Measurements from ENCODE around the gene VOPP1.

Gene VOPP1

GRCh38 chr7:55556492-55556891 is 15.8 kb downstream of the VOPP1 start:
- Histone ChIP-seq H3K27ac (ENCODE audit: low read depth, low read length) (no peak overlapping the region), H3K4me1 (ENCODE audit: control insufficient read depth in 1 of 2, insufficient read depth in 2 of 2, low read length in 2 of 2) (peaks cover 43 to 60% of the 10 kb centered on the region in 2 donors), H3K4me3 (ENCODE audit: low read depth in 1 of 2, low read length in 2 of 2) (no peak overlapping the region), H3K9ac (ENCODE audit: low read depth in 1 of 2, low read length in 2 of 2) (no peak overlapping the region), H3K27me3 (ENCODE audit: control insufficient read depth in 1 of 2, insufficient read depth in 2 of 2, low read length in 2 of 2) (no peaks in the 10 kb centered on the region), H3K9me3 (ENCODE audit: control insufficient read depth in 1 of 2, low read length in 2 of 2) (no peaks in the 10 kb centered on the region), H3K36me3 (ENCODE audit: control insufficient read depth in 1 of 2, insufficient read depth in 2 of 2, low read length in 2 of 2) (no peaks in the 10 kb centered on the region)

DNA sequence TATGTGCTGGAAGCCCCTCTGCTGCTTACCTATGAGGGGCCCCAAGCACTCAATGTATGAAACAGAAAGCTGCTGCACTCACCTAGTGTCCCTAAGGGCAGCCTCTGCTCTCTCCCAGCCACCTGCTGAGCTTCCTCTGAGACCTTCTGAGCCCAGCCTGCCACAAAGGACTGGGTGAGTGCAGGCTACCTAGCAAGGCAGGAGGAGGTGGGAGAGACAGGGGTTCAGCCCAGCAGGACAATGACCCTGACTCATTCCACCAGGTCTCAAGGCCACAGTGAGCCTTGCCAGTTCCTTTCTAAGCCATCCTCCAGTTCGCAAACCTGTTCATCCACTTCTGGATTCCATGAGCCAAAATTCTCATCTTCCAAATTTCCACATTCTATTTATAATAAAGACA is 16.3 kb downstream of the VOPP1 start:
- H3K27me3 ChIP-seq (ENCODE audit: control insufficient read depth in 1 of 2, insufficient read depth in 2 of 2, low read length in 2 of 2): no peaks in the 10 kb centered on the region
- H3K9me3 ChIP-seq (ENCODE audit: control insufficient read depth in 1 of 2, low read length in 2 of 2): no peaks in the 10 kb centered on the region
- no peak overlapping the region for H3K27ac ChIP-seq (ENCODE audit: low read depth, low read length)
- H3K9ac ChIP-seq (ENCODE audit: low read depth in 1 of 2, low read length in 2 of 2): no peak overlapping the region
- no peak overlapping the region for H3K4me3 ChIP-seq (ENCODE audit: low read depth in 1 of 2, low read length in 2 of 2)
- H3K4me1 ChIP-seq (ENCODE audit: control insufficient read depth in 1 of 2, insufficient read depth in 2 of 2, low read length in 2 of 2): peaks cover 47 to 64% of the 10 kb centered on the region in 2 donors
- H3K36me3 ChIP-seq (ENCODE audit: control insufficient read depth in 1 of 2, insufficient read depth in 2 of 2, low read length in 2 of 2): no peaks in the 10 kb centered on the region

DNA sequence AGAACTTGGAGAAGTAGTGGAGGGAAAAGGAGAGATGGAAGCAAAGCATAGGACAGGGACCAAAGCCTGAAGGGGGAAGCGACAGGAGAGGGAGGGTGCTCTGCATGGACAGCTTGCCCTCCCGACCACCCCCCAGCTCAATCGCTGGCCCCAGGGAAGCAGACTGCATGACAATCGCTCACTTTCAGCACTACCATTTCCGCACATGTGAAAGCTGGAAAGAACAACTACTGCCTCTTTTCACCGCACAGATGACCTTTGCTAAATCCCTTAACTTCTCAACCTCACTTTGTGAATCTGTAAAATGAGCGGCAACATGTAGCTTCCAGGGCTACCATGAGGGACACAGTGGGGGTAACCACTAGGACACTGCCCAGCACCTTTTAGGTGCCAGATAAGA is 17.1 kb downstream of the VOPP1 start:
- H3K9me3 ChIP-seq (ENCODE audit: control insufficient read depth in 1 of 2, low read length in 2 of 2): no peaks in the 10 kb centered on the region
- H3K4me3 ChIP-seq (ENCODE audit: low read depth in 1 of 2, low read length in 2 of 2): no peak overlapping the region
- H3K27ac ChIP-seq (ENCODE audit: low read depth, low read length): no peak overlapping the region
- H3K27me3 ChIP-seq (ENCODE audit: control insufficient read depth in 1 of 2, insufficient read depth in 2 of 2, low read length in 2 of 2): no peaks in the 10 kb centered on the region
- no peak overlapping the region for H3K9ac ChIP-seq (ENCODE audit: low read depth in 1 of 2, low read length in 2 of 2)
- no peaks in the 10 kb centered on the region for H3K36me3 ChIP-seq (ENCODE audit: control insufficient read depth in 1 of 2, insufficient read depth in 2 of 2, low read length in 2 of 2)
- H3K4me1 ChIP-seq (ENCODE audit: control insufficient read depth in 1 of 2, insufficient read depth in 2 of 2, low read length in 2 of 2): peaks cover 56 to 73% of the 10 kb centered on the region in 2 donors

- Histone ChIP-seq H3K4me3 (ENCODE audit: low read depth in 1 of 2, low read length in 2 of 2) (peak overlapping the region in 1 of 2 donors; percentile 9), H3K9me3 (ENCODE audit: control insufficient read depth in 1 of 2, low read length in 2 of 2) (no peaks in the 10 kb centered on the region), H3K4me1 (ENCODE audit: control insufficient read depth in 1 of 2, insufficient read depth in 2 of 2, low read length in 2 of 2) (peaks cover 66 to 77% of the 10 kb centered on the region in 2 donors), H3K27ac (ENCODE audit: low read depth, low read length) (no peak overlapping the region), H3K9ac (ENCODE audit: low read depth in 1 of 2, low read length in 2 of 2) (no peak overlapping the region), H3K36me3 (ENCODE audit: control insufficient read depth in 1 of 2, insufficient read depth in 2 of 2, low read length in 2 of 2) (no peaks in the 10 kb centered on the region), H3K27me3 (ENCODE audit: control insufficient read depth in 1 of 2, insufficient read depth in 2 of 2, low read length in 2 of 2) (no peaks in the 10 kb centered on the region)
Measured at GRCh38 chr7:55554038-55554437, 18.3 kb downstream of the VOPP1 start.

DNA sequence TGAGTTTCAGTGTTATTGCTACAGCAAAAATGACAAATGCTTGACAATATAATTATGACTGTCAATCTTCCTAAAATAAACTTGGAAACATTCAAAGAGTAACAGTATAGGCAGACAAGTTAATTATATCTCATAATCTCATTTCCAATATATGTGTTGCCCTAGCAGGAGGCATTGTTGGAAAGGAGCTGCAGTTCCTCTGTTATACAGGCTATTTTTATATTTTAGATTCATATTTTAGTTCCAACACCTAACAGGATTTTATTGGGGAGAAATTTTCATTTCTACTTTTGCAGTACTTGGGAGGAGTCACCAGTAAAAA is 19.3 kb downstream of the VOPP1 start:
- Histone ChIP-seq H3K27ac (ENCODE audit: low read depth, low read length) (no peak overlapping the region), H3K27me3 (ENCODE audit: control insufficient read depth in 1 of 2, insufficient read depth in 2 of 2, low read length in 2 of 2) (no peaks in the 10 kb centered on the region), H3K4me1 (ENCODE audit: control insufficient read depth in 1 of 2, insufficient read depth in 2 of 2, low read length in 2 of 2) (peaks cover 75 to 82% of the 10 kb centered on the region in 2 donors), H3K9ac (ENCODE audit: low read depth in 1 of 2, low read length in 2 of 2) (no peak overlapping the region), H3K9me3 (ENCODE audit: control insufficient read depth in 1 of 2, low read length in 2 of 2) (no peaks in the 10 kb centered on the region), H3K36me3 (ENCODE audit: control insufficient read depth in 1 of 2, insufficient read depth in 2 of 2, low read length in 2 of 2) (no peaks in the 10 kb centered on the region), H3K4me3 (ENCODE audit: low read depth in 1 of 2, low read length in 2 of 2) (no peak overlapping the region)

DNA sequence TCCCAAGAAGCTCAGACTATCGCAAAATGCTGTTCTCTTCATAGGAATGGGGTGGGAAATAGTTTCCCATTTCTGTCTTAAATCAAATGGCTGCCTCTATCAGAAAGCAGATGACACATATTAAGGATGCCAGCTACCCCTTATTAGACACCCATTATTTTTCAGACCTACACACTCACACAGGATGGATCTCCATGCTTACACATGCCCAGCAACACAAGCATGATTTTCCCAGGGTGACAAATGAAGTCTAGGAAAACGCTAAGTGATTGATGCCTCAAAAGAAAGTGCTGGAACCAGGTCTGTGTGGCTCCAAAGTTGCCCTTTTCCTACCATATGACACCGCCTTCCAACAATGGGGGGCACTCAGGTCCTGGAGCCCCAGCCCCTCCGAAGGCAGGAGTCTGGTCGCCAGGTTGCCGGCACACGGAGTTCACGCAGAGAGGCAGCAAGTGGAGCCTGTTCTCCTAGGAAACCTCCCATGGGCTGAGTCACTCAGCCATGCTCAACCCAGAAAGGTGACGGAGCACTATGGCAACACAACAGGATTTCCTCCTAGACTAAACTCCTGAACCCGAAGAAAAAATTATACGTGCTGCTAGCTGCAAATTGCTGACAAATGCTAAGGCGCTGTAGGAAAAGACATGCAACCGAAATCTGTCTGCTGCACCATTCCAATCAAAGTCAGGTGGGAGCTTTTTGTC is 19.8 kb downstream of the VOPP1 start:
- Histone ChIP-seq H3K4me1 (ENCODE audit: control insufficient read depth in 1 of 2, insufficient read depth in 2 of 2, low read length in 2 of 2) (peaks cover 75 to 78% of the 10 kb centered on the region in 2 donors), H3K9me3 (ENCODE audit: control insufficient read depth in 1 of 2, low read length in 2 of 2) (no peaks in the 10 kb centered on the region), H3K27ac (ENCODE audit: low read depth, low read length) (no peak overlapping the region), H3K9ac (ENCODE audit: low read depth in 1 of 2, low read length in 2 of 2) (no peak overlapping the region), H3K36me3 (ENCODE audit: control insufficient read depth in 1 of 2, insufficient read depth in 2 of 2, low read length in 2 of 2) (no peaks in the 10 kb centered on the region), H3K27me3 (ENCODE audit: control insufficient read depth in 1 of 2, insufficient read depth in 2 of 2, low read length in 2 of 2) (no peaks in the 10 kb centered on the region), H3K4me3 (ENCODE audit: low read depth in 1 of 2, low read length in 2 of 2) (no peak overlapping the region)

DNA sequence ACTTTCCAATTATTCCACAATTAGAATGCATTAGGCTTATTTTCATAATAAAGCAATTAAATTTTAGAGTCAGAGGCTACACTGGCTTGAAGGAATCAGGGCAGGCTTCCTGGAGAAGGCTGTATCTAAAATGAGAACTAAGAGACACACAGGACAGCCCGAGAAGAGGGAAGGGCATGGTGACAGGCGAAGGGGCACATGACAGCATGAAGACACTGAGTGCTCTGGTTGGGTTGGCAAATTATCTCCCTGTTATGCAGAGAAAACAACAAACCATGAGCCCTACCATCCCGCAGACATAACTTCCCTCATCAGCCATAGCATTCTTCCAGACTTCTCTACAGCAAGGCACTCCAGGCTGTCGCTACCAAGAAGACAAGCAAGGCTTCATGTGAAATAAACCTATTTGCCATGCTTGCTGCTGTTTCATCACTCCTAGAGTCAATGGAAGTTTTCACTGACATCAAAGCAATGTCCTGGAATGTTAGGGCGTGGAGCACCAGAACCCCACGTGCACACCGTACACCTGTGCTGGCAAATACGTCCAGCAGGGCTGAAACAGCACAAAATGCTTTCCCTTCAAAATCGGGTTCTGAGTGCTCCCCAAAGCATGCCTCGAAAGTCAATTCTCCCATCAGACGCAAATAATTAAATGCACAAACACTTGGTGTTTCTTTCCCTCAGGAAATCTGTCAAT is 21.3 kb downstream of the VOPP1 start:
- H3K27ac ChIP-seq (ENCODE audit: low read depth, low read length): no peak overlapping the region
- no peak overlapping the region for H3K4me3 ChIP-seq (ENCODE audit: low read depth in 1 of 2, low read length in 2 of 2)
- H3K36me3 ChIP-seq (ENCODE audit: control insufficient read depth in 1 of 2, insufficient read depth in 2 of 2, low read length in 2 of 2): no peaks in the 10 kb centered on the region
- no peaks in the 10 kb centered on the region for H3K27me3 ChIP-seq (ENCODE audit: control insufficient read depth in 1 of 2, insufficient read depth in 2 of 2, low read length in 2 of 2)
- peaks cover 76 to 82% of the 10 kb centered on the region in 2 donors for H3K4me1 ChIP-seq (ENCODE audit: control insufficient read depth in 1 of 2, insufficient read depth in 2 of 2, low read length in 2 of 2)
- no peak overlapping the region for H3K9ac ChIP-seq (ENCODE audit: low read depth in 1 of 2, low read length in 2 of 2)
- no peaks in the 10 kb centered on the region for H3K9me3 ChIP-seq (ENCODE audit: control insufficient read depth in 1 of 2, low read length in 2 of 2)

DNA sequence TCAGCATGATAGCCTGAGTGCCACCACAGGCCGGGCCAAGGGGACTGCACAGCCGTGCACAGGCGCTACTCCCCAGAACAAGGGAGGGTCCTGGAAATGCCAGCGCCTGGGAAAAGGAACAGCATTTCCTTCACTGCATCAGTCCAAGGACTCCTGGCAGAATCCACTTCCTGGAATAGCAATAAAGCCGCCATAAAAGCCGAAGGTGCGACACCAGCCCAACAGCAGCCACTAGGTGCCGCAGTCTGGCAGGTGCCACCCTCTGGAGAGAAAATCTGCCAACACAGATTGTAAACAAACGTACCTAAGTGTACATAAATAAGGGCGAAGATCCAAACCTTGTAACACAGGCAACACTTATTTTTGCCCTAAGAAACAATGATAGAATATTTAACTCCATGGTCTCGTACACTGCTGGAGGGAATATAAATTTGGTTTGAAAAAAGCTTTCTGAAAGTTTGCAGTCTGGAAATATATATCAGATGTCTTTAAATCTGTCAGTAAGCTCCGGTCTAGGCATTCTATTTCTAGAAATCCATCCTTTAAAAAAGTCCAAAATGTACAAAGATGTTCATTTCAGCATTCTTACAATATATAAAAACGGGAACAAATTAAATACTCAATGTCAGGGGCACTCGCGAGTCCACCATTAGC is 22.2 kb downstream of the VOPP1 start:
- no peaks in the 10 kb centered on the region for H3K36me3 ChIP-seq (ENCODE audit: control insufficient read depth in 1 of 2, insufficient read depth in 2 of 2, low read length in 2 of 2)
- no peaks in the 10 kb centered on the region for H3K9me3 ChIP-seq (ENCODE audit: control insufficient read depth in 1 of 2, low read length in 2 of 2)
- no peaks in the 10 kb centered on the region for H3K27me3 ChIP-seq (ENCODE audit: control insufficient read depth in 1 of 2, insufficient read depth in 2 of 2, low read length in 2 of 2)
- no peak overlapping the region for H3K4me3 ChIP-seq (ENCODE audit: low read depth in 1 of 2, low read length in 2 of 2)
- no peak overlapping the region for H3K27ac ChIP-seq (ENCODE audit: low read depth, low read length)
- H3K9ac ChIP-seq (ENCODE audit: low read depth in 1 of 2, low read length in 2 of 2): no peak overlapping the region
- peaks cover 69 to 78% of the 10 kb centered on the region in 2 donors for H3K4me1 ChIP-seq (ENCODE audit: control insufficient read depth in 1 of 2, insufficient read depth in 2 of 2, low read length in 2 of 2)

- no peak overlapping the region for H3K4me3 ChIP-seq (ENCODE audit: low read depth in 1 of 2, low read length in 2 of 2)
- H3K4me1 ChIP-seq (ENCODE audit: control insufficient read depth in 1 of 2, insufficient read depth in 2 of 2, low read length in 2 of 2): peaks cover 69 to 74% of the 10 kb centered on the region in 2 donors
- no peaks in the 10 kb centered on the region for H3K27me3 ChIP-seq (ENCODE audit: control insufficient read depth in 1 of 2, insufficient read depth in 2 of 2, low read length in 2 of 2)
- H3K9ac ChIP-seq (ENCODE audit: low read depth in 1 of 2, low read length in 2 of 2): no peak overlapping the region
- no peaks in the 10 kb centered on the region for H3K9me3 ChIP-seq (ENCODE audit: control insufficient read depth in 1 of 2, low read length in 2 of 2)
- no peaks in the 10 kb centered on the region for H3K36me3 ChIP-seq (ENCODE audit: control insufficient read depth in 1 of 2, insufficient read depth in 2 of 2, low read length in 2 of 2)
- H3K27ac ChIP-seq (ENCODE audit: low read depth, low read length): no peak overlapping the region
Measured at GRCh38 chr7:55549457-55549856, 22.8 kb downstream of the VOPP1 start.

DNA sequence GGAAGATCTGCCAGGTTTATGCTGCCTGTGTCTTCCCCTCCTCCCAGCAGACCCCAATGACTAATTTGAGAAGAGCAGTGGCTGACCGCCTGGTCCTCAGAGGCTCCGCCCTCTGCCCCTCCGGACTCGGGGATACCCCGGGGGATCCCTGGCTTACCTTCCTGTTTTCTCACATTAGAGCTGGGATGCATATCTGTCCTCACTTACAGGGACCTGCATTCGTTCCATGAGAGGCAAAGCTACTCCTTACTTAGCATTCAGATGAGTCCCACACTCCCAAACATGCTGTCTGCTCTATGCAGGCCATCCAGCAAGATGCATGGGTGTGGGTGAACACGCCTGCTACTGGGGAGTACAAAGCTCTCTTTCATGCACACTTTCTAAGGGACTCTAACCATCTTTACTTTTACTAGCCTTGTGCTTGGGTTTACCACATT is 24.0 kb downstream of the VOPP1 start:
- Histone ChIP-seq H3K4me3 (ENCODE audit: low read depth in 1 of 2, low read length in 2 of 2) (no peak overlapping the region), H3K9ac (ENCODE audit: low read depth in 1 of 2, low read length in 2 of 2) (no peak overlapping the region), H3K27ac (ENCODE audit: low read depth, low read length) (no peak overlapping the region), H3K9me3 (ENCODE audit: control insufficient read depth in 1 of 2, low read length in 2 of 2) (no peaks in the 10 kb centered on the region), H3K27me3 (ENCODE audit: control insufficient read depth in 1 of 2, insufficient read depth in 2 of 2, low read length in 2 of 2) (no peaks in the 10 kb centered on the region), H3K36me3 (ENCODE audit: control insufficient read depth in 1 of 2, insufficient read depth in 2 of 2, low read length in 2 of 2) (peaks cover 0 to 4% of the 10 kb centered on the region in 2 donors), H3K4me1 (ENCODE audit: control insufficient read depth in 1 of 2, insufficient read depth in 2 of 2, low read length in 2 of 2) (peaks cover 58 to 62% of the 10 kb centered on the region in 2 donors)

Measured in duodenal mucosa (tissue), 2 donors.